SIG-M5 treated with dmso at 0.1 percent for 504 hours (cell line): Measurements from ENCODE around the gene RAI1.

Experiments
- DNase-seq: peaks from one replicate; lab custom pipeline; 2025; ENCODE audit not compliant: unreplicated experiment; lab: John Stamatoyannopoulos, UW

RAI1 gene

DNA sequence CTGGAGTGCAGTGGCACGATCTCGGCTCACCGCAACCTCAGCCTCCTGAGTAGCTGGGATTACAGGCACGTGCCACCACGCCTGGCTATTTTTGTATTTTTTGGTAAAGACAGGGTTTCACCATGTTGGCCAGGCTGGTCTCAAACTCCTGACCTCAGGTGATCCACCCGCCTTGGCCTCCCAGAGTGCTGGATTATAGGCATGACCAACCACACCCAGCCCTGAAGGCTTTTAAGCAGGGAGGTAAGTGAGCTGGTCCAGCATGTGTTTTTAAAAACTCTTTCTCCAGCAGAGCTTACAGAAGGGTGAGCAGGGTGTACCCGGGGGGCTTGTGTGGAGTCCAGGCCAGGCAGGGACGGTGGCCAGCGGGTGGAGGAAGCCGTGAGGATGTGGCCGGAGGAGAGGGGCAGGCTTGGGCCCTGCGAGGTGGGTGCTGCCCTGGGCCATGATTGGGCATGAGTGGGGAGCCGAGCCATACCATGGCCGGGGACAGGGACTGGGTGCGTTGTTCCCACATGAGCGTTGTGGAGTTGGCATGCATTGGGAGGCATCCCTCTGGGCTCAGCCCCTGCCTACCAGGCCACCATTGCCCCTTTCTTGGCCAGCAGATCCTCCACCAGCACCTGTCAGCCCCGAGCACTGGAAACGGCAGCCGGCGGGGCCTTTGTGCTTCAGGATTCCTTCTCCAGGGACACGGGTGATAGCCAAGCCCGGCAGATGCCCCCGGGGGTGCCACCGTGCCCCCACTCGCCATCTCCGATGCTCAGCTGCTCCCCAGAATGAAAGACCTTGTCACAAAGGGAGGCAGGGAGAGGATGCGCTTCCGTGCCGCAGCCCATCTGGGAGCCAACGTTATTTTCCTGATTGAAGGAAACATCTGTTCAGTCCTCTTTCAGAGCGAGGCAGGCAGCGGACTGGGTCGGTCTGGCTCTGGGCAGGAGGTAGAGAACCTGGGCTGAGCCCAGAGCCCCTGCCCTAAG lies 64.5 kb downstream of the RAI1 start:
- no peak for DNase-seq

- no peak for DNase-seq
These were observed 66.9 kb downstream of the RAI1 start for GRCh38 chr17:17748179-17748578.

DNA sequence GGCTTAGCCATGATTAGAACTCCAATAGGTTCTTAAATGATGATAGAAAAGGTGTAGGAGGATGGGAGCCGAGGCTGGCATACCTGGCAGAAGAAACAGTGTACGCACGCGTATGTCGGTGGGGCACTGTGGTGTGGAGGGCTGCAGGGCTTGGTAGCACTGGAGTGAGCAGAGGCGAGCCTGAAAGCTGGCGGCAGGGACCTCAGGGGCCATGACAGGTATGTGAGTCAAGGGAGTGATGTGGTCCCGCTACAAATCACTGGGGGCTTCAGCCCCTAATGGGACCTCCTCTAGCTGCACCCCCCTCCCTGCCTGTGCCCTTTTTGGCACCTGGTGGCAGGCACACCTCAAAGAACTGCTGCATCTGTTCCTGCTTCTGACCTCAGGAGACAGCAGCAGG lies 67.3 kb downstream of the RAI1 start:
- no peak for DNase-seq

DNA sequence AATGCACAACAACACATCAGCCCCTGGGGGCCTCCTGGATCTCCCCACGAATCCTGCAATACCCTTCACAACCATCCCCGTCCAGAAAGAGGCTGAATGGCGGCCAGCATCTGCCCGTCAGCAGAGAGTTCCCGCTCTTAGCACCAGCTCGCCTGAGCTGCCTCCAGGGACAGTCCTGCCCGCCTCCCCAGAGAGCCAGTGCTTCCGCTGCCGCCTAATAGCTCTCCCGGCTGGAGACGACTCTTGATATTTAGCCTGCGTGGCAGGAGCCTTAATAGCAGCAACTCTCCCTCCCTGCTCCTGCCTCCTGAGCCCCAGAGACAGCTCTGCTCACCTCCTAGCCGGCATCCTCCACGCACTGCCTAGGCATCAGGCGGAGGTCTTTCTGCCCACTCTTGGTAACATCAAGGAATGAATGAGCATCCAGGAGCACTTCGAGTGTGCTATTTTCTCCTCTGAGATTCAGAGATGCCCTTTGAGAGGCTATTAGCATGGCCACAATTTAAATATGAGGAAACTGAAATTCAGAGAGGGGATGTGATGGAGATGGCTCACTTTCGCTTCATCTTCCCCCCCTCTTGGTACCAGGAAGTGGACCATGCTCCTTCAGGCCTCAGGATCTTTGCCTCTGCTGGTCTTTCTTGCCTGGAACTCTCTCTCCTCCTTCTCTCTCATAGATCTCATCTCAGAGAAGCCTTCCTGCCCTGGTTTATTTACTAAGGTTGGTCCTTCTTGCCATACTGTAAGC lies 67.9 kb downstream of the RAI1 start:
- peak; percentile 32 for DNase-seq

DNA sequence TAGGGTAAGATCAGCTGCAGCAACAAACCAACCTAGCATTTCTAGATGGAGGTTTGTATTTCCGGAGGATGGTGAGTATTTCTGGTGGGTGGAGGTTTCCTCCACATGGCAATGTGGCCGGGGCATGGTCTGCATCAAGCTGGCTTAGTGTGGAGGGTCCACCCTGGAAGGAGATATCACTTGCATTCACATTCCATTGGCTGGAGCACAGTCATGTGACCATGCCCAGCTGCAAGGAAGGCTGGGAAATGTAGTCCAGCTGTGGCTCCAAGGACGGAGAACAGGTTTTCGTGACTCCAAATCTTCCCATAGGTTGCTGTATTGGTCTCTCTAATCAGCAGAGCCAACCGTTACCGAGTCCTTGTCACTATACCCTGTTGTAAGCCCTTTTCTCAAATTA lies 68.7 kb downstream of the RAI1 start:
- DNase-seq: no peak

- peak; percentile 24 for DNase-seq
These were observed 69.6 kb downstream of the RAI1 start for GRCh38 chr17:17750881-17751280.

DNA sequence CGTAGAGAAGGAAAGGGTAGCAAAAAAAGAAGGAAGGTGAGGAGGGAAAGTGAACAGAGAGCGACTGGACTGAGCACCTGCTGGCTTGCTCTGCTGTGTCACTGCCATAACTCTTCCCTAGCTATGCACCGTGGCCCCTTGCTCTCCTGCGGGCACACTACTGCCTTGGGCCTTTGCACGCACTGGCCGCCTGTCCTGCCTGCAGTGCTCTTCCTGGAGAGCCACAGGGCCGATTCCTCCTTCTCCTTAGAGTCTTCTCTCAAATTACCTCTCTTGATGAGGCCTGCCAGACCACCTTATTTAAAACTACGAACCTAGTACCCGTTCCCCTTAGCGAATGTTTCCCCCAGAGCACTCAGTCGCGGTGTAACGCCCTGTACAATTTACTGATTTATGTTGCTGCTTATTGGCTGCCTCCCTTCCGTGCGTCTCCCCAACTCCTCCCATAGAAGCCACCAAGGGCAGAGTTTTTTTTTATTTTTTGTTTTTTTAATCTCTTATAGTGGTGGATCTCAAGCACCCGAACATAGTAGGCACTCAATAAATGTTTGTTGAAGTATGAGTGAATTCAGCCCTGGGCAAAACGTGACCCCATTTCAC lies 70.3 kb downstream of the RAI1 start:
- DNase-seq: no peak

- DNase-seq: peak; percentile 88
These were observed 71.0 kb downstream of the RAI1 start for GRCh38 chr17:17752089-17752820.

DNA sequence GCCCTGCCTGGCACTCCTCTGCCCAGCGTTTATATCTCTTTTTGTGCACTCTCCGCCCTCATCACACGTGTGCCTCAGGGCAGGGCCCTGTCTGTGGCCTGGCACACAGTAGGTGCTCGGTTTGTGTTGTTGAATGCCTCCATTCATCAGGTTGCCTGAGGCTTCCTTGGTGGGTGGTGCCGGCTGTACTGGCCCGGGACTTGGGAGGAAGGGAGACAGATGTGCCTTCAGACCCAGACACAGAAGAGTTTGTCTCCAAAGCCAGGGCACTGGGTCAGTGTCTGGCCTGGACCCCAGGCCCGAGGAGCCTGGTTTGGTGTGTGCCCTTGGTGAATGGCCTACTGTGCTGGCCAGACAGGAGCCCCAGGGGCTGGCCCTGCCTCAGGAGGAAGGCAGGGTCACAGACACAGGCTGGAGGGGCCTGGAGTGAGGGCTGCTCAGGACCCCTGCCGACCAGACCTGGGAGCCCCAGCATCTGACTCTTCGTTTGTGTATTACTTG lies 71.6 kb downstream of the RAI1 start:
- no peak for DNase-seq

DNA sequence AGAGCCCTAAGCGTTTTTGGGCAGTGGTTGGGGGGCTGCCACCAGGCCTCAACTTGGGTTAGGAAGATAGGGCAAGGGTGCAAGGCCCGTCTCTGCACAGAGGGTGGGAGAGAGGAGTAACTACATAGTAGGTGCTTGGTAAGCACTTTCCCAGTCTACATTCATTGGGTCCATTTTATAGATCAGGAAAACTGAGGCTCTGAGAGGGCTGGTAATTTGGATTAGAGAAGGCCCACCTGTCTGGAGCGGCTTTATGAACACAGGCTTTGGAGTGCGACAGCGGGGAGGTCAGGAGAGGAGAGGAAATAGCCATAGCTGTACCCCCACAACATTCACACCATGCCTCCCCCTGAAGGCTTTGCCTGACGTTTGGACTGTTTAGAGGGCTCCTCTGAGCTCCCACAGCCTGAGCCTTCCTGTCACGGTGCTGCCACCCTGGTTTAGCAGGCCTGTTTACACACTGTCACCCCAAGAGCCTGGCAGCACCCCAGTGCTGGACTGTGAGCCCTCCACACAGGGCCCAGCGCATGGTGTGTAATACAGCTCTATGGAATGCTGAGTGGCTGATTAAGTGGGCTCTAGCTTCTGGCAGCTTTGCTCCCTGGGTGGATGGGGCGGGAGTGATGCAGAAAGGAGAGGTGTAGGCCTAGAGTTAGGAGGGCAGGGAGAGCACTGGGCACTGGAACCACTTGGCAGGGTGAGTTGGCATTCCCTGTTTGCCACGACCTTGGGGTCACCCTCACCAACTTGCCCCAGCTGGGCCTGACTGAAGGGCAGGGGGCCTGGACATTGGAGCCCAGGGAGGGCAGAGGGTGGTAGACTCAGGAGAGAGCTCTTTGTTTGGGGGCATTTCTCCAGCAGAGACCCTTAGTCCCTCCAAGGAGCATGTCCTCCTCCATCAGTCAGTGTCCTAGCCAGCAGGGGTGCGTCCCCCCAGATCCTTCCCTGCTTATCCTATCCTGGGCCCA lies 73.7 kb downstream of the RAI1 start:
- DNase-seq: no peak

DNA sequence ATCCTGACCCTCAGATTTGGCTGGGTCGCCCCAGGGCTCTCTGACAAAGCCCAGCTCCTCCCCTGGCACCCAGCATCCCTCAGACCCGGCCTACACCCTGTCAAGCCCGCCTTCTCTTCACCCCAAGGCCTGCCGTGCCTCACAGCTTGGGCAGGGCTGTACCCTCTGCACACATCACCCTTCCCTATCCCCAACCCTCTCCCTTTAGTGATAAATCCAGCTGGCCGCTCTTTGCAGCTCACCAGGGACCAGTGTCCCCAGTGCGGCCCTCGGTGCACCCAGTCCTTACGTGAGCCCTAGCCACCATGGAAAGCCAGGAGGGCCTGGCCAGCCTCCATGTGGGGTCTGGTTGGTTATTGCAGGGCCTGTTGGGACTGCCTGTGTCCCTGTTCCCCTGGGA lies 74.5 kb downstream of the RAI1 start:
- no peak for DNase-seq

GRCh38 chr17:17757391-17757791 lies 76.1 kb downstream of the RAI1 start:
- no peak for DNase-seq

DNA sequence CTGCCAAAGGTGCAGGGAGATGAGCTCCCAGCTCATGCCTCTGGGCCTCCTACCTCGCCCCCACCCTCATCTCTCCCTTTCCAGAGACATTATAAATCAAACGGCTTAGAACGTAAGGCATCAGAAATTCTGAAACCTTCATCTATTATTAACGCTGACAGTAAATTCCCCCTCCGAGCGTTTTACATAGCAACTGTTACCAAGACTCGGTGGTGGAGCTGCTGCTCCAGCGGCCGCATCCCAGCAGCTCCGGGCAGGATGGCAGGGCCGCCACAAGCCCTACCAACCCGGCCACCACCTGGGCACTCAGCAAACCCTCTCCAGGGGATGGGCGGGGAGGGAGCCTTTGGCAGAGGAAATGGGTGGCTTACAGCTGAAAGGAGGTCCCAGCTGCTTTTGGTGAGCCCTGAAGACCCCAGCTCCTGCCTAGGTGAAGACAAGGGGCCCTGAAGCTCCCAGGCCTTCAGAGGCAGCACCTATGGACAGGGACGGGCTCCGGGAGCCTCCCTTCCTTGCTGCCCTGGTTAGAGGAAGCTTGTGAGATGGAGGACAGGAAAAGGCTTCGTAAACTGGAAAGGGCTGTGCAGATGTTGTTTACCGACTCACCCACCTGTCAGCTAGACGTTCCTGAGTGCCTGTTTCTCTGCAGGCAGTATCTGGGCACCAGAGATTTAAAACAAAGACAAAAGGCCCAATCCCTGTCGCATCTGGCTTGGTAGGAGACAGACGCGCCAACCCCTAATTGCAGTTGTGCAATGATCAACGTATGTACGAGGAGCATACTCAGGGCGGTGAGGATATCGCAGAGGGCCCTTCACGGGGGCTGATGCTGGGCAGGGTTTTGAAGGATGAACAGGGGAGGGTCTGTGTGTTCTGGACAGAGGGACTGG lies 76.9 kb downstream of the RAI1 start:
- no peak for DNase-seq

- no peak for DNase-seq
These were observed 77.8 kb downstream of the RAI1 start for GRCh38 chr17:17758941-17759563.

DNA sequence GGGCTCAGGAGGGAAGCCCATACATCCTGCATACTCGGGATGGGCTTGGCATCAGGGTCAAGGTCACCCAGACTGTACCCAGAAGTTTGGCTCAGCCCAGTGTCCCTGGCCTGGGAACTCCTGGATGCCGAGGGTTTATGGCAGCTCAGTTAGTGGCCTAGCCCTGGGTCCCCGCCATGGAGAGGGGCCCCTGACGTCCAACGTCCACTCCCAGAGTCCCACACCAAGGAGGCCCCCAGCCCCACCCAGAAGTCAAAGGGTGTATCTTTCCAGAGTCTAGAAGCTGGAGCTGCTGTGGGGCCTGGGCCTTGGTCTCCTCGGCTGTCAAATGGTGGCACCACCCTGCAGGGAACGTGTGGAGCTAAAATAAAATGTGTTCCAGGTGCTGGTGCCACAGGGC lies 79.1 kb downstream of the RAI1 start:
- DNase-seq: no peak

DNA sequence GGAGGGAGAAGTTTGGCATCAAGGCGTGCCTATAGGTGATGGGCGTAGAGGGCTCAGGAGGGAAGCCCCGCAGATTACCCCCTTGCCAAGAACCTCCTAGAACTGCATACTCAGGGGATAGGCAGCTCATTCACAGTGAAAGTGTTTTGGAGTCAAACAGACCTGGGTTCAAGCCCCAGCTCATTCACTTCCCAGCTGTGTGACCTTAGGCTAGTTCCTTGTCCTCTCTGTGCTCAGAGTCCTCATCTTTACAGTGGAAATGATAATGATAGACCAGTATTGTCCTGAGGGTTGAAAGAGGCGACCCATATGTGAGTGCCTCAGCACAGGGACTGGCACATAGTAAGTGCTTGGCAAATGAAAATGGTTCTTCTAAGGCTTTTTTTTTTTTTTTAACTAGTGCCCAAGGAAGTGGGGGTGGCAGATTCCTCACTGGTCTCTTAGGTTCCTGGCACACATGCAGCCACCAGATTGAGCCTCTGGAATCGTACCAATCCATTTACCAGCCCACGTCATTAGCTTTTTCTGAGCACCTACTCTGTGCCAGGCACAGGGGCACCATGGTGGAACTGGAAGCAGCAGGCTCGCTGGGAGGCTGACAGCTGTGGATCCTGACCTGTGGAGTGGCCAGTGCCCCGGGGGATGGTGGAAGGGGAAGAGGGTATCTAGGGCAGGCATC lies 79.8 kb downstream of the RAI1 start:
- DNase-seq: no peak

- no peak for DNase-seq
These were observed 80.9 kb downstream of the RAI1 start for GRCh38 chr17:17761894-17762743.
